K562 (cell line): ENCODE results near the gene PLCB4. TPM values are rescaled to one million over a fixed set of nuclear protein-coding genes. Genes with fewer than 3 reads are reported as not detected.

ENCODE experiments used
- ATAC-seq: fragments of 200-7000 bp; cut with Tn5 transposase; 3 replicates; pipeline ENCODE4 v1.9.1; 2020; ENCODE audit warnings: moderate library complexity
- BruUV-seq: library from RNA; stranded (reverse); fragments of 400-500 nt; replicated peaks from 2 replicates; lab custom pipeline; 2021; lab: Mats Ljungman, UMichigan
- CTCF ChIA-PET: fragments of 300-600 bp; formaldehyde crosslinking; extraction: SDS; loops from one replicate; lab custom pipeline; 2021; ENCODE audit warnings: low intra/inter-chr PET ratio; lab: Yijun Ruan, JAX
- POLR2A ChIA-PET: fragments of 300-600, 350-650 bp; sonication (Branson Sonifier 250); formaldehyde crosslinking; extraction: SDS; loops from one replicate; lab custom pipeline; 2021; ENCODE audit warnings: antibody characterized with exemption, inconsistent platforms; lab: Yijun Ruan, JAX
- DNase-seq, 4 experiments: peaks; one replicate each; pipeline versions ENCODE4 v3.0.0 to v3.0.0-alpha.2; 2011 to 2018; ENCODE audit warnings: low spot score in 3 of 4, mixed read lengths in 3 of 4; ENCODE audit errors: extremely low read depth in 1 of 4
- FAIRE-seq: peaks from 2 replicates; lab custom pipeline; 2011; peaks lifted over from hg19 to GRCh38; lab: Jason Lieb, UNC
- H2AFZ ChIP-seq: 2 replicates; pipeline ENCODE4 v1.6.0; 2011; ENCODE audit warnings: low read depth, low read length, control low read depth, inconsistent platforms
- H3K27ac ChIP-seq: fragments of 200-600 bp; 3 replicates; pipeline ENCODE4 v1.8.0; 2011; ENCODE audit warnings: low read depth, mild to moderate bottlenecking, control low read depth, inconsistent platforms, low read length, moderate library complexity, mixed read lengths; ENCODE audit errors: extremely low read depth
- H3K27me3 ChIP-seq, 2 experiments: fragments of 300-600 bp in 1 of 2; 2 replicates in 1 of 2; 3 replicates in 1 of 2; pipeline versions ENCODE4 v1.6.0 to v1.8.0; 2011; ENCODE audit warnings: inconsistent platforms in 2 of 2, low read length in 2 of 2, mild to moderate bottlenecking in 1 of 2, mixed read lengths in 1 of 2, moderate library complexity in 1 of 2; ENCODE audit not compliant: control insufficient read depth in 2 of 2, insufficient read depth in 2 of 2
- H3K36me3 ChIP-seq: fragments of 300-600 bp; 3 replicates; pipeline ENCODE4 v1.8.0; 2011; ENCODE audit warnings: mild to moderate bottlenecking, low read length, inconsistent platforms; ENCODE audit not compliant: control insufficient read depth, insufficient read depth
- H3K4me1 ChIP-seq, 2 experiments: fragments of 200-600 bp in 1 of 2; replicated peaks in 1 of 2; 2 replicates in 1 of 2; 3 replicates in 1 of 2; pipeline versions ENCODE4 v1.5.1 to v1.8.0; 2011; ENCODE audit warnings: inconsistent platforms in 2 of 2, low read length in 2 of 2, mild to moderate bottlenecking in 1 of 2, mixed read lengths in 1 of 2, moderate library complexity in 1 of 2; ENCODE audit not compliant: control insufficient read depth in 2 of 2, insufficient read depth in 2 of 2
- H3K4me2 ChIP-seq: 2 replicates; pipeline ENCODE4 v1.6.1; 2011; ENCODE audit warnings: low read length, control low read depth, inconsistent platforms, mixed read lengths; ENCODE audit not compliant: insufficient read depth
- H3K4me3 ChIP-seq: fragments of 200-600 bp; sonication (generic), shearing (Covaris generic); 2 replicates; pipeline ENCODE4 v1.5.1; 2016; ENCODE audit warnings: control low read depth, inconsistent platforms
- H3K79me2 ChIP-seq: fragments of 200-600 bp; 3 replicates; pipeline ENCODE4 v1.8.0; 2011; ENCODE audit warnings: low read length, inconsistent platforms; ENCODE audit not compliant: control insufficient read depth, insufficient read depth
- H3K9ac ChIP-seq, 2 experiments: 2 replicates each; pipeline versions ENCODE4 v1.6.0 to v1.6.1; 2011; ENCODE audit warnings: low read depth in 2 of 2, low read length in 2 of 2, control low read depth in 1 of 2, inconsistent platforms in 1 of 2, mild to moderate bottlenecking in 1 of 2, mixed read lengths in 1 of 2; ENCODE audit not compliant: insufficient read depth in 1 of 2
- H3K9me1 ChIP-seq: one replicate; pipeline ENCODE4 v1.6.0; 2011; ENCODE audit warnings: inconsistent platforms, mild to moderate bottlenecking, low read length, moderate library complexity; ENCODE audit not compliant: control insufficient read depth, insufficient read depth
- H3K9me3 ChIP-seq: replicated peaks from 2 replicates; pipeline ENCODE4 v1.5.1; 2011; ENCODE audit warnings: low read depth, low read length, inconsistent platforms; ENCODE audit not compliant: control insufficient read depth, insufficient read depth
- H4K20me1 ChIP-seq: replicated peaks from 2 replicates; pipeline ENCODE4 v1.6.1; 2011; ENCODE audit warnings: low read length, inconsistent platforms, mixed read lengths; ENCODE audit not compliant: control insufficient read depth, insufficient read depth
- CEBPZ ChIP-seq: fragments of 150-350 bp; IDR thresholded peaks from 2 replicates; pipeline ENCODE4 v1.6.1; 2014; ENCODE audit warnings: low read depth, mild to moderate bottlenecking, low read length, borderline replicate concordance
- GABPA ChIP-seq: fragments of 200-800 bp; sonication (Bioruptor generic); conservative IDR thresholded peaks from 2 replicates; pipeline ENCODE4 v1.6.1; 2016; ENCODE audit warnings: low read depth, missing genetic modification characterization, missing compliant biosample characterization
- HDAC1 ChIP-seq, 2 experiments: fragments of 450-650 bp; IDR thresholded peaks; 2 replicates each; pipeline ENCODE4 v1.6.1; 2016 to 2017; ENCODE audit warnings: inconsistent platforms in 1 of 2, mild to moderate bottlenecking in 1 of 2, moderate library complexity in 1 of 2
- MCM2 ChIP-seq: fragments of 450-650 bp; IDR thresholded peaks from 2 replicates; pipeline ENCODE4 v1.6.1; 2017; ENCODE audit warnings: low read depth, mild to moderate bottlenecking
- POLR2A ChIP-seq: fragments of 450-650 bp; conservative IDR thresholded peaks from 2 replicates; pipeline ENCODE4 v1.6.1; 2016
- RAD51 ChIP-seq: fragments of 450-650 bp; IDR thresholded peaks from 2 replicates; pipeline ENCODE4 v1.7.1; 2016; ENCODE audit warnings: low read depth, mild to moderate bottlenecking, borderline replicate concordance
- RBM34 ChIP-seq: fragments of 200-400 bp; formaldehyde crosslinking; IDR thresholded peaks from 2 replicates; pipeline ENCODE4 v1.6.1; 2018; ENCODE audit warnings: low read length, borderline replicate concordance; ENCODE audit not compliant: insufficient read depth
- SMAD3 ChIP-seq: fragments of 450-650 bp; formaldehyde crosslinking; conservative IDR thresholded peaks from 2 replicates; pipeline ENCODE4 v1.4.0; 2020; ENCODE audit warnings: mild to moderate bottlenecking
- YY1 ChIP-seq, 3 experiments: IDR thresholded peaks; 2 replicates each; pipeline ENCODE4 v1.6.1; 2011; ENCODE audit warnings: low read length in 2 of 3, mild to moderate bottlenecking in 2 of 3, moderate library complexity in 2 of 3, borderline replicate concordance in 1 of 3, control low read depth in 1 of 3, low read depth in 1 of 3; ENCODE audit not compliant: insufficient read depth in 3 of 3, insufficient replicate concordance in 2 of 3, control insufficient read depth in 1 of 3, insufficient read length in 1 of 3; ENCODE audit errors: extremely low read depth in 1 of 3
- ZBTB5 ChIP-seq: fragments of 450-650 bp; IDR thresholded peaks from 2 replicates; pipeline ENCODE4 v1.6.1; 2017; ENCODE audit warnings: antibody characterized with exemption
- ZNF146 ChIP-seq: IDR thresholded peaks from one replicate; pipeline ENCODE4 v1.6.1; 2018; ENCODE audit warnings: missing compliant biosample characterization; ENCODE audit not compliant: unreplicated experiment
- ZNF175 ChIP-seq: fragments of 200-800 bp; sonication (Bioruptor generic); IDR thresholded peaks from 2 replicates; pipeline ENCODE4 v1.6.1; 2016; ENCODE audit warnings: low read depth, mild to moderate bottlenecking, missing genetic modification characterization, missing compliant biosample characterization
- ZNF668 ChIP-seq: fragments of 250-450 bp; sonication (Bioruptor Pico); IDR thresholded peaks from 2 replicates; pipeline ENCODE4 v1.8.0; 2022; ENCODE audit warnings: mild to moderate bottlenecking, inconsistent platforms
- WGBS: fragments of 100-300 bp; shearing (Covaris generic); methylation state at CpG from one replicate; pipeline ENCODE4 v1.1.6; 2016; ENCODE audit warnings: low coverage, mixed read lengths; ENCODE audit not compliant: insufficient coverage; ENCODE audit errors: missing lambda C conversion rate; 5-methylcytosine and 5-hydroxymethylcytosine counted together
- in situ Hi-C: fragments of 300-500 bp; cut with MboI; formaldehyde crosslinking; loops from 4 replicates; pipeline ENCODE4 v1.15.0; 2018; ENCODE audit warnings: inconsistent platforms, mixed read lengths
- intact Hi-C: fragments of 100-400 bp; cut with micrococcal nuclease; formaldehyde crosslinking; loops from 2 replicates; pipeline ENCODE4 v1.14.2; 2022
- polyA plus RNA-seq, 8 experiments: library from polyadenylated mRNA; depleted of rRNA in 4 of 8; stranded (reverse) in 5 of 8; unstranded in 3 of 8; fragments of >200 nt; fragmentation: Nextera tagmentation in 2 of 8; fragmentation: Illumina TruSeq in 1 of 8; extraction: Ambion mirVana in 2 of 8; extraction: Trizol in 1 of 8; gene quantifications; 2 replicates each; pipeline versions ENCODE4 v1.2.1 to v1.2.3, GENCODE V29; 2011 to 2014; ENCODE audit warnings: inconsistent platforms in 1 of 8, missing spikeins in 1 of 8
- total RNA-seq, 7 experiments: library from RNA; depleted of rRNA in 6 of 7; stranded (reverse); fragments of >200 nt in 6 of 7; fragmentation: Illumina TruSeq in 2 of 7; extraction: Trizol in 2 of 7; gene quantifications; 2 replicates each; pipeline versions ENCODE4 v1.2.1 to v1.2.3, GENCODE V29; 2011 to 2021; ENCODE audit warnings: low replicate concordance in 1 of 7
- TF ChIP-seq, protein P1 (sequence below): fragments of 250-450 bp; sonication (Bioruptor Pico); IDR thresholded peaks from 2 replicates; pipeline ENCODE4 v1.8.0; 2022; ENCODE audit warnings: inconsistent platforms

Gene PLCB4
- total and polyA plus RNA-seq, 9 of the 15 experiments (the other 6 are each of a cell fraction or from before 2014, with no cell fraction given), result 0.20 to 2.9 (median 0.52) TPM

DNA sequence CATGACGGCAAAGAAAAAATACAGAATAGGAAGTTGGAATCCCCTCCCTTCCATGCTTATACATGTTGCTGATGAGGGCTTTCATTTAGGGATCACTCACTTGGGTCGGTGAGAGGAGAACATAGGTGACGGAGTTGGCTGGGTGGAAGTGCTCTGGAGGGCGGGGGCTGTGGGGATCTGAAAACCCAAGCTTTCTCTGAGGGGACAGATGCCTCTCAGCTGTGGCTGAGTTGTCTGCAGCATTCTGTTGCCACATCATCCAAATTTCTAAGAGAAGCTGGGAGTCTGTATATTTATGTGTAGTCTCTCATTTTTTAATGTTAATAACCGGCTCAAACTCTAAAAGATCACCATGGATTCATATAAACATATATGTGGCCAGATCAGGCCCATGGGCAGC lies 141.5 kb downstream of the PLCB4 start:
- Histone ChIP-seq H3K4me2 (no peak overlapping the region; the same call in 1 of the 2 replicates), H3K4me3 (no peak overlapping the region), H3K9me1 (no peaks in the 10 kb centered on the region), H2AFZ (no peak overlapping the region), H3K4me1 (peaks cover 0 to 3% of the 10 kb centered on the region in 2 experiments; a peak in 3 of 5 replicates), H3K27ac (no peak overlapping the region), H3K9ac (no peak overlapping the region), H3K27me3 (no peaks in the 10 kb centered on the region), H3K9me3 (no peaks in the 10 kb centered on the region), H3K79me2 (no peaks in the 10 kb centered on the region), H4K20me1 (no peaks in the 10 kb centered on the region), H3K36me3 (no peaks in the 10 kb centered on the region)
- ChIA-PET POLR2A (no interaction called here), CTCF (no interaction called here)
- in situ Hi-C loops, result no loop called here
- no peak for FAIRE-seq
- WGBS, result 30% methylated on average over 2 of the region's 5 CpGs
- no peak for ATAC-seq
- DNase-seq, result no peak
- intact Hi-C loops, result no loop called here
- BruUV-seq, result no TSS peak
- no peak for TF ChIP-seq POLR2A
- TF ChIP-seq ZBTB5, result no peak
- TF ChIP-seq GABPA (tag), result no peak
- no peak for TF ChIP-seq YY1 (IDR thresholded peaks at IDR 0.05; ENCODE audit: borderline replicate concordance in 1 of 3, control insufficient read depth in 1 of 3, extremely low read depth in 1 of 3, insufficient read depth in 3 of 3, insufficient read length in 1 of 3, insufficient replicate concordance in 2 of 3, low read depth in 1 of 3, low read length in 2 of 3)
- TF ChIP-seq RBM34, result no peak
- TF ChIP-seq, protein P1, sequence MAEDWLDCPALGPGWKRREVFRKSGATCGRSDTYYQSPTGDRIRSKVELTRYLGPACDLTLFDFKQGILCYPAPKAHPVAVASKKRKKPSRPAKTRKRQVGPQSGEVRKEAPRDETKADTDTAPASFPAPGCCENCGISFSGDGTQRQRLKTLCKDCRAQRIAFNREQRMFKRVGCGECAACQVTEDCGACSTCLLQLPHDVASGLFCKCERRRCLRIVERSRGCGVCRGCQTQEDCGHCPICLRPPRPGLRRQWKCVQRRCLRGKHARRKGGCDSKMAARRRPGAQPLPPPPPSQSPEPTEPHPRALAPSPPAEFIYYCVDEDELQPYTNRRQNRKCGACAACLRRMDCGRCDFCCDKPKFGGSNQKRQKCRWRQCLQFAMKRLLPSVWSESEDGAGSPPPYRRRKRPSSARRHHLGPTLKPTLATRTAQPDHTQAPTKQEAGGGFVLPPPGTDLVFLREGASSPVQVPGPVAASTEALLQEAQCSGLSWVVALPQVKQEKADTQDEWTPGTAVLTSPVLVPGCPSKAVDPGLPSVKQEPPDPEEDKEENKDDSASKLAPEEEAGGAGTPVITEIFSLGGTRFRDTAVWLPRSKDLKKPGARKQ (CRISPR knock-in tag), result no peak
- TF ChIP-seq ZNF146 (CRISPR knock-in tag), result no peak
- no peak for TF ChIP-seq ZNF175 (CRISPR knock-in tag)
- no peak for TF ChIP-seq MCM2
- TF ChIP-seq CEBPZ, result no peak
- no peak for TF ChIP-seq RAD51
- TF ChIP-seq SMAD3 (CRISPR knock-in tag), result no peak
- no peak for TF ChIP-seq HDAC1 (IDR thresholded peaks at IDR 0.05)
- no peak for TF ChIP-seq ZNF668
